Ovary (tissue), 9 donors: Measurements from ENCODE around the gene TMEM222. TPM values are rescaled to one million over a fixed set of nuclear protein-coding genes. Genes with fewer than 3 reads are reported as not detected.

Experiments
- DNase-seq, 5 donors: peaks; one replicate each; pipeline ENCODE4 v3.0.0-alpha.2; 2019 to 2020
- H3K27ac ChIP-seq, 2 donors: fragments of 200-600 bp; one replicate each; pipeline versions ENCODE4 v1.5.1 to v1.8.0; 2019 to 2022
- H3K27me3 ChIP-seq: fragments of 200-600 bp; one replicate; pipeline ENCODE4 v1.8.0; 2022
- H3K36me3 ChIP-seq: fragments of 200-600 bp; sonication (generic); one replicate; pipeline ENCODE4 v1.5.1; 2019
- H3K4me1 ChIP-seq: one replicate; pipeline ENCODE4 v1.8.1; 2013; ENCODE audit warnings: mild to moderate bottlenecking, moderate library complexity; ENCODE audit not compliant: insufficient read depth
- H3K4me3 ChIP-seq: fragments of 200-600 bp; sonication (generic); one replicate; pipeline ENCODE4 v1.5.1; 2017
- H3K9me3 ChIP-seq, 2 donors: fragments of 200-600 bp in 1 of 2; sonication (generic) in 1 of 2; one replicate each; pipeline versions ENCODE4 v1.5.1 to v1.8.1; 2013 to 2019; ENCODE audit warnings: mild to moderate bottlenecking in 1 of 2, moderate library complexity in 1 of 2
- CTCF ChIP-seq, 3 donors: fragments of 450-650 bp in 2 of 3; fragments of 200-600 bp in 1 of 3; IDR thresholded peaks; one replicate each; pipeline versions ENCODE4 v1.5.1 to v1.8.0; 2016 to 2022; ENCODE audit warnings: antibody characterized with exemption in 3 of 3, mild to moderate bottlenecking in 1 of 3
- EP300 ChIP-seq: sonication (generic); formaldehyde crosslinking; IDR thresholded peaks from one replicate; pipeline ENCODE4 v1.6.1; 2017; ENCODE audit warnings: antibody characterized with exemption
- POLR2A ChIP-seq: fragments of 450-650 bp; IDR thresholded peaks from one replicate; pipeline ENCODE4 v1.6.1; 2017; ENCODE audit warnings: antibody characterized with exemption, mild to moderate bottlenecking, moderate library complexity
- WGBS, 3 donors: extraction: QIAGEN DNeasy Blood & Tissue Kit in 1 of 3; methylation state at CpG; one replicate each; pipeline versions ENCODE4 v1.1.5 to v1.1.7; 2013 to 2017; 5-methylcytosine and 5-hydroxymethylcytosine counted together
- intact Hi-C, 4 donors: fragments of 100-400 bp; cut with DNase I; formaldehyde crosslinking; loops; one replicate each; pipeline versions ENCODE4 v1.11.0 to v1.15.1; 2022 to 2023
- polyA plus RNA-seq, 2 donors: library from polyadenylated mRNA; stranded (reverse); fragments of 200-250 nt in 1 of 2; fragments of 350-450 nt in 1 of 2; fragmentation: Illumina TruSeq in 1 of 2; extraction: RNeasy Lipid Tissue Mini Kit (QIAGEN cat#74804) in 1 of 2; gene quantifications; one replicate each; pipeline ENCODE4 v1.2.3, GENCODE V29; 2013 to 2014
- total RNA-seq, 7 donors: library from RNA; depleted of rRNA in 2 of 7; stranded (reverse); fragments of >200 nt in 2 of 7; fragmentation: NEBNext Ultra II Directional in 3 of 7; extraction: Animal tissue kit (Norgen Biotek cat#: 25700) in 3 of 7; gene quantifications; one replicate each; pipeline versions ENCODE4 v1.1.0 to v1.2.4, GENCODE V29; 2016 to 2023
- donor health status: DM: no; HTN: no; CAD: no; lungs with moderate emphysema.
- donor health status: DM: no; HTN: no; CAD: no.
- donor health status: Bipolar disorder and iron deficiency.
- donor health status: DM: yes; HTN: yes; CAD: no.
- donor health status: DM: no; HTN: no; CAD: no.
- donor health status: DM: yes; HTN: yes; CAD: no.

The TMEM222 gene
- total and polyA plus RNA-seq, 9 donors, result 12.9 to 52.5 (median 36.5) TPM

GRCh38 chr1:27292106-27292505 lies 29.9 kb upstream of the TMEM222 start:
- Histone ChIP-seq H3K4me1 (no peaks in the 10 kb centered on the region), H3K9me3 (no peaks in the 10 kb centered on the region), H3K27me3 (no peaks in the 10 kb centered on the region), H3K36me3 (no peaks in the 10 kb centered on the region), H3K27ac (no peak overlapping the region), H3K4me3 (no peak overlapping the region)
- intact Hi-C loops, result loop anchor here in 1 of 4 donors (10.0 kb wide), 1 partner anchor 97 kb away; no protein-coding TSS in a partner anchor
- TF ChIP-seq POLR2A, result no peak
- no peak for TF ChIP-seq CTCF (IDR thresholded peaks at IDR 0.05)
- TF ChIP-seq EP300, result no peak
- DNase-seq, result no peak
- whole genome bisulfite sequencing, 3 donors, result 67 to 84% (median 72%) methylated on average over 5 of the region's 5 CpGs

- intact Hi-C loops, result loop anchor here in 1 of 4 donors (10.0 kb wide), 1 partner anchor 99 kb away; no protein-coding TSS in a partner anchor
- H3K36me3 ChIP-seq, result no peaks in the 10 kb centered on the region
Observed at GRCh38 chr1:27293915-27294314, 28.0 kb upstream of the TMEM222 start.

GRCh38 chr1:27296773-27297291 lies 25.1 kb upstream of the TMEM222 start:
- peak; percentile 66 to 83 (median 76) for DNase-seq
- 36 to 39% (median 38%) methylated on average over 10 of the region's 10 CpGs for whole genome bisulfite sequencing, 3 donors
- TF ChIP-seq EP300 (no peak), CTCF (IDR thresholded peaks at IDR 0.05) (peak in 2 of 3 donors; percentile 33 to 50), POLR2A (no peak)
- Histone ChIP-seq H3K9me3 (no peaks in the 10 kb centered on the region), H3K4me3 (no peak overlapping the region), H3K4me1 (no peaks in the 10 kb centered on the region), H3K27ac (no peak overlapping the region), H3K36me3 (no peaks in the 10 kb centered on the region), H3K27me3 (no peaks in the 10 kb centered on the region)
- intact Hi-C loops, result loop anchor here in 3 of 4 donors (5.0 to 10.0 kb wide), 4 partner anchors 95 to 365 kb away; partner anchors contain the start of gene GPR3 (in 1 of the 3)

More at GRCh38 chr1:27293915-27294314, 28.0 kb upstream of the TMEM222 start:
- no peaks in the 10 kb centered on the region for H3K4me1 ChIP-seq
- TF ChIP-seq CTCF (IDR thresholded peaks at IDR 0.05), result no peak
- TF ChIP-seq EP300, result no peak
- no peak for TF ChIP-seq POLR2A
- H3K27ac ChIP-seq, result no peak overlapping the region
- H3K4me3 ChIP-seq, result no peak overlapping the region
- no peaks in the 10 kb centered on the region for H3K27me3 ChIP-seq
- DNase-seq, result no peak
- 92 to 94% (median 93%) methylated on average over 8 of the region's 8 CpGs for WGBS, 3 donors
- no peaks in the 10 kb centered on the region for H3K9me3 ChIP-seq

GRCh38 chr1:27297903-27298302 lies 24.1 kb upstream of the TMEM222 start:
- Histone ChIP-seq H3K27me3 (no peaks in the 10 kb centered on the region), H3K27ac (peak overlapping the region in 1 of 2 donors; percentile 8), H3K4me1 (no peaks in the 10 kb centered on the region), H3K9me3 (no peaks in the 10 kb centered on the region), H3K4me3 (no peak overlapping the region), H3K36me3 (no peaks in the 10 kb centered on the region)
- DNase-seq, result no peak
- TF ChIP-seq POLR2A (no peak), CTCF (IDR thresholded peaks at IDR 0.05) (no peak), EP300 (no peak)
- 95 to 98% (median 97%) methylated on average over 3 of the region's 3 CpGs for WGBS, 3 donors
- intact Hi-C loops, result loop anchor here in 3 of 4 donors (2.0 to 10.0 kb wide), 5 partner anchors 94 to 364 kb away; partner anchors contain the start of gene GPR3 (in 1 of the 3)
